OCI-LY1 (cell line): ENCODE measurements around the gene SP110.

Source experiments
- EZH2 ChIP-seq: fragments of 200-600 bp; sonication (generic), shearing (Covaris generic); IDR thresholded peaks from 2 replicates; pipeline ENCODE4 v1.8.0; 2017; ENCODE audit warnings: borderline replicate concordance, mixed run types, mild to moderate bottlenecking, antibody characterized with exemption, low read length, moderate library complexity, mixed read lengths
- TF ChIP-seq, protein P1 (sequence below): fragments of 200-600 bp; sonication (generic), shearing (Covaris generic); IDR thresholded peaks from 2 replicates; pipeline ENCODE4 v1.5.1; 2017; ENCODE audit warnings: mild to moderate bottlenecking, antibody characterized with exemption, low read length, moderate library complexity, mixed read lengths

DNA sequence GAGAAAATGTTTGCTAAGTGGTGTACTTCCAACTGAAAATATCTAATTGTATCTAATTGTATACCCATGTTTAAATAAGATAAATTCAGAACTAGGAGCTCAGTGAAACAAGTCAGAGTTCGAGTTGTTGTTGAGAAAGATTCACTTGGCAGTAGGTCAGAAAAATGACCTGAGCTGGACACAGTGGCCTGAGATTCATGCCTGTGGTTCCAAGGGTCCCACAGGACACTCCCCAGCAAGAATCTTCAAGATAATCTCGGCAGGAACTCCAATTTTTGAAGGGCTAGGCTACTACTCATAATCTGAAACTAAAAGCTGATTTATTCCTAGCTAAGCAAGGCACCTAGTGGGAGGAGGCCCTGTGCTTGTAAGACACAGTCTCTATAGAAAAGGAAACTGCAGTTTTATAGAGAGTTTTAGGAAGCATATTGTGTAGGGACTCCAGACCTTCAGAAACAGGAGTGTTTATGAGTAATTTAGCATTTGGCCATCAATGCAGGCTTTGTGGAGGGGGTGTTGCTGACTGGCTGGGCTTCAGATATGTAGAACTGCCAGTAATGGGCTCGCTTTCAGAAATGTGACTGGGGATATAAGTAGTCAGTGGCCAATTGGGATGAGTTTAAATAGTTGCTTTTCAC is 48.9 kb upstream of the SP110 start:
- TF ChIP-seq, protein P1, sequence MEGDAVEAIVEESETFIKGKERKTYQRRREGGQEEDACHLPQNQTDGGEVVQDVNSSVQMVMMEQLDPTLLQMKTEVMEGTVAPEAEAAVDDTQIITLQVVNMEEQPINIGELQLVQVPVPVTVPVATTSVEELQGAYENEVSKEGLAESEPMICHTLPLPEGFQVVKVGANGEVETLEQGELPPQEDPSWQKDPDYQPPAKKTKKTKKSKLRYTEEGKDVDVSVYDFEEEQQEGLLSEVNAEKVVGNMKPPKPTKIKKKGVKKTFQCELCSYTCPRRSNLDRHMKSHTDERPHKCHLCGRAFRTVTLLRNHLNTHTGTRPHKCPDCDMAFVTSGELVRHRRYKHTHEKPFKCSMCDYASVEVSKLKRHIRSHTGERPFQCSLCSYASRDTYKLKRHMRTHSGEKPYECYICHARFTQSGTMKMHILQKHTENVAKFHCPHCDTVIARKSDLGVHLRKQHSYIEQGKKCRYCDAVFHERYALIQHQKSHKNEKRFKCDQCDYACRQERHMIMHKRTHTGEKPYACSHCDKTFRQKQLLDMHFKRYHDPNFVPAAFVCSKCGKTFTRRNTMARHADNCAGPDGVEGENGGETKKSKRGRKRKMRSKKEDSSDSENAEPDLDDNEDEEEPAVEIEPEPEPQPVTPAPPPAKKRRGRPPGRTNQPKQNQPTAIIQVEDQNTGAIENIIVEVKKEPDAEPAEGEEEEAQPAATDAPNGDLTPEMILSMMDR, result no peak
- TF ChIP-seq EZH2, result no peak
